ENCODE measurements around the gene P2RY10.

DNA sequence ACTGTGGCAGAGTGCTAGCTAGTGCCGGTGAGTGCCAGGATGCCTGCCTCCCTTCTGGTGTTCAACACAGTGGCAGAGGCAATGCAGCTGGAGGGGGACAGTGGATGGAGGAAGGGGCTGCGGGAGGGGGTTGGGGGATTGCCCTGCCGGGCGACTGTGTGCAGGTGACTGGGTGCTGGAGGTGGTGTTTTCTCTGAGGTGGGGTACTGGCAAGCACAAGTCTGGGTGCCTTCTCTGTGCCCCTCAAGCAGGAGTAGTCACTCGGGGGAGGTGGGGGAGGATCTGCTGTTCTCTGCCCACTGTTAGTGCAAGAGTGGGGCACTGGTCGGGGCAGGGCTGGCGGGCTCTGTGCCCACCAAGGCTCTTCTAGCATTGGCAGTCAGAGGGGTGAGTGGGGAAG, 10.3 kb upstream of the P2RY10 start:
- TF ChIP-seq, protein P1, sequence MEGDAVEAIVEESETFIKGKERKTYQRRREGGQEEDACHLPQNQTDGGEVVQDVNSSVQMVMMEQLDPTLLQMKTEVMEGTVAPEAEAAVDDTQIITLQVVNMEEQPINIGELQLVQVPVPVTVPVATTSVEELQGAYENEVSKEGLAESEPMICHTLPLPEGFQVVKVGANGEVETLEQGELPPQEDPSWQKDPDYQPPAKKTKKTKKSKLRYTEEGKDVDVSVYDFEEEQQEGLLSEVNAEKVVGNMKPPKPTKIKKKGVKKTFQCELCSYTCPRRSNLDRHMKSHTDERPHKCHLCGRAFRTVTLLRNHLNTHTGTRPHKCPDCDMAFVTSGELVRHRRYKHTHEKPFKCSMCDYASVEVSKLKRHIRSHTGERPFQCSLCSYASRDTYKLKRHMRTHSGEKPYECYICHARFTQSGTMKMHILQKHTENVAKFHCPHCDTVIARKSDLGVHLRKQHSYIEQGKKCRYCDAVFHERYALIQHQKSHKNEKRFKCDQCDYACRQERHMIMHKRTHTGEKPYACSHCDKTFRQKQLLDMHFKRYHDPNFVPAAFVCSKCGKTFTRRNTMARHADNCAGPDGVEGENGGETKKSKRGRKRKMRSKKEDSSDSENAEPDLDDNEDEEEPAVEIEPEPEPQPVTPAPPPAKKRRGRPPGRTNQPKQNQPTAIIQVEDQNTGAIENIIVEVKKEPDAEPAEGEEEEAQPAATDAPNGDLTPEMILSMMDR (conservative IDR thresholded peaks at IDR 0.05; ENCODE audit: low read depth, low read length), result no peak
- no peak for TF ChIP-seq EZH2 (IDR thresholded peaks at IDR 0.05; ENCODE audit: low read length, unreplicated experiment)
